PC-9 (cell line): ENCODE results near the gene FGF21. TPM values are rescaled to one million over a fixed set of nuclear protein-coding genes. Genes with fewer than 3 reads are reported as not detected.

Source experiments
- BruUV-seq: library from RNA; stranded (reverse); fragments of 400-500 nt; replicated peaks from 2 replicates; lab custom pipeline; 2021; lab: Mats Ljungman, UMichigan
- CTCF ChIA-PET: fragments of 300-600 bp; sonication (Branson Sonifier 250); formaldehyde crosslinking; loops from one replicate; lab custom pipeline; 2022; ENCODE audit warnings: antibody characterized with exemption; lab: Charles Lee
- POLR2A ChIA-PET: fragments of 300-600 bp; sonication (Branson Sonifier 250); formaldehyde crosslinking; loops from one replicate; lab custom pipeline; 2022; ENCODE audit warnings: antibody characterized with exemption; ENCODE audit not compliant: unreplicated experiment; lab: Charles Lee
- DNase-seq, 2 experiments: peaks; one replicate each; pipeline versions ENCODE4 v3.0.0 to v3.0.0-alpha.2; 2015 to 2022; ENCODE audit warnings: mixed read lengths in 1 of 2
- H2AFZ ChIP-seq: fragments of 200-600 bp; sonication (generic); 2 replicates; pipeline ENCODE4 v1.8.1; 2017; ENCODE audit warnings: antibody characterized with exemption
- H3F3A ChIP-seq: fragments of 200-600 bp; sonication (generic); 2 replicates; pipeline ENCODE4 v1.8.1; 2017; ENCODE audit warnings: antibody characterized with exemption, mild to moderate bottlenecking, low read depth; ENCODE audit not compliant: insufficient read depth
- H3K27ac ChIP-seq: fragments of 200-600 bp; sonication (generic); 2 replicates; pipeline ENCODE4 v1.6.1; 2016; ENCODE audit warnings: mixed run types
- H3K27me3 ChIP-seq: fragments of 200-600 bp; sonication (generic); 2 replicates; pipeline ENCODE4 v1.6.1; 2016; ENCODE audit warnings: low read depth, mixed run types; ENCODE audit not compliant: insufficient read depth
- H3K36me3 ChIP-seq: fragments of 200-600 bp; sonication (generic); 2 replicates; pipeline ENCODE4 v1.6.1; 2016; ENCODE audit warnings: low read depth, mixed run types
- H3K4me1 ChIP-seq: fragments of 200-600 bp; sonication (generic); replicated peaks from 2 replicates; pipeline ENCODE4 v1.6.1; 2016; ENCODE audit warnings: mixed run types; ENCODE audit not compliant: insufficient read depth
- H3K4me2 ChIP-seq: fragments of 200-600 bp; sonication (generic); 2 replicates; pipeline ENCODE4 v1.6.1; 2017; ENCODE audit warnings: mixed run types
- H3K4me3 ChIP-seq: fragments of 200-600 bp; sonication (generic); 2 replicates; pipeline ENCODE4 v1.6.1; 2016; ENCODE audit warnings: mixed run types
- H3K79me2 ChIP-seq: fragments of 200-600 bp; sonication (generic); 2 replicates; pipeline ENCODE4 v1.6.1; 2017; ENCODE audit warnings: low read depth, mixed run types
- H3K9me2 ChIP-seq: fragments of 200-600 bp; sonication (generic); 2 replicates; pipeline ENCODE4 v1.8.1; 2017; ENCODE audit warnings: mild to moderate bottlenecking; ENCODE audit not compliant: insufficient read depth
- H3K9me3 ChIP-seq: fragments of 200-600 bp; sonication (generic); 2 replicates; pipeline ENCODE4 v1.8.1; 2016; ENCODE audit warnings: low read depth; ENCODE audit not compliant: insufficient read depth
- H4K20me1 ChIP-seq: fragments of 200-600 bp; sonication (generic); 2 replicates; pipeline ENCODE4 v1.8.1; 2017; ENCODE audit not compliant: insufficient read depth
- CTCF ChIP-seq: fragments of 200-600 bp; sonication (generic); conservative IDR thresholded peaks from 2 replicates; pipeline ENCODE4 v1.6.1; 2017; ENCODE audit warnings: mixed run types, antibody characterized with exemption, mild to moderate bottlenecking, moderate library complexity
- EZH2 ChIP-seq: fragments of 200-600 bp; sonication (generic); IDR thresholded peaks from 2 replicates; pipeline ENCODE4 v1.8.0; 2017; ENCODE audit warnings: antibody characterized with exemption, low read depth
- intact Hi-C: fragments of 100-400 bp; cut with micrococcal nuclease; formaldehyde crosslinking; loops from one replicate; pipeline ENCODE4 v1.10.0; 2022; ENCODE audit not compliant: unreplicated experiment
- total RNA-seq: library from RNA; stranded (reverse); gene quantifications from 2 replicates; pipeline ENCODE4 v1.2.3, GENCODE V29; 2021

Gene FGF21
- total RNA-seq, 1 experiment from 2014 or later, result 0.41 TPM

GRCh38 chr19:48726556-48726955, 28.8 kb upstream of the FGF21 start:
- Histone ChIP-seq H3K9me2 (no peaks in the 10 kb centered on the region), H3K36me3 (no peaks in the 10 kb centered on the region), H3K9me3 (no peaks in the 10 kb centered on the region), H3K4me2 (no peak overlapping the region), H4K20me1 (no peaks in the 10 kb centered on the region), H3K79me2 (no peaks in the 10 kb centered on the region), H3K27ac (no peak overlapping the region), H2AFZ (no peak overlapping the region), H3K4me3 (no peak overlapping the region), H3K4me1 (no peaks in the 10 kb centered on the region), H3K27me3 (no peaks in the 10 kb centered on the region), H3F3A (peaks cover 13% of the 10 kb centered on the region)
- TF ChIP-seq EZH2 (no peak), CTCF (no peak)
- ChIA-PET POLR2A (no interaction called here), CTCF (no interaction called here)
- intact Hi-C loops, result no loop called here
- no peak for DNase-seq
- no TSS peak for BruUV-seq

- Histone ChIP-seq H3K4me2 (no peak overlapping the region), H3K4me3 (no peak overlapping the region), H3K9me3 (peaks cover 3% of the 10 kb centered on the region; the same call in 1 of the 2 replicates), H3K27ac (no peak overlapping the region), H3F3A (peaks cover 13% of the 10 kb centered on the region), H3K36me3 (no peaks in the 10 kb centered on the region), H2AFZ (no peak overlapping the region), H3K79me2 (no peaks in the 10 kb centered on the region), H3K9me2 (no peaks in the 10 kb centered on the region), H3K27me3 (no peaks in the 10 kb centered on the region), H3K4me1 (no peaks in the 10 kb centered on the region), H4K20me1 (no peaks in the 10 kb centered on the region)
- BruUV-seq, result no TSS peak
- intact Hi-C loops, result no loop called here
- POLR2A ChIA-PET, result no interaction called here
- DNase-seq, result no peak
- TF ChIP-seq EZH2 (no peak), CTCF (no peak)
- CTCF ChIA-PET, result no interaction called here
These were observed 26.2 kb upstream of the FGF21 start for GRCh38 chr19:48728911-48729664.

- no peak for DNase-seq
- no TSS peak for BruUV-seq
- no peak overlapping the region for H3K4me2 ChIP-seq
These were observed 23.9 kb upstream of the FGF21 start for GRCh38 chr19:48731452-48731851.

More at GRCh38 chr19:48731452-48731851, 23.9 kb upstream of the FGF21 start:
- Histone ChIP-seq H3K9me3 (peaks cover 3% of the 10 kb centered on the region; the same call in 1 of the 2 replicates), H3K4me1 (no peaks in the 10 kb centered on the region), H4K20me1 (no peaks in the 10 kb centered on the region), H3K9me2 (no peaks in the 10 kb centered on the region), H3K27me3 (no peaks in the 10 kb centered on the region), H3K4me3 (no peak overlapping the region), H3K36me3 (no peaks in the 10 kb centered on the region), H3K79me2 (no peaks in the 10 kb centered on the region), H3K27ac (no peak overlapping the region), H3F3A (peaks cover 7% of the 10 kb centered on the region; the same call in 1 of the 2 replicates), H2AFZ (no peak overlapping the region)
- TF ChIP-seq EZH2, result no peak
- no peak for TF ChIP-seq CTCF
- CTCF ChIA-PET, result no interaction called here
- intact Hi-C loops, result no loop called here
- POLR2A ChIA-PET, result no interaction called here
